Osteoblast (primary cell): ENCODE data around the gene RPL10A. TPM values are rescaled to one million over a fixed set of nuclear protein-coding genes. Genes with fewer than 3 reads are reported as not detected.

Experiments used
- DNase-seq: peaks from one replicate; pipeline ENCODE4 v3.0.0; 2011; ENCODE audit warnings: low spot score, mixed read lengths; ENCODE audit not compliant: insufficient read length; ENCODE audit errors: missing footprints
- H2AFZ ChIP-seq: 2 replicates; pipeline ENCODE4 v1.6.0; 2011; ENCODE audit warnings: mild to moderate bottlenecking, low read length
- H3K27ac ChIP-seq: 2 replicates; pipeline ENCODE4 v1.5.1; 2011; ENCODE audit warnings: mild to moderate bottlenecking, low read depth, low read length, moderate library complexity
- H3K27me3 ChIP-seq: 2 replicates; pipeline ENCODE4 v1.6.0; 2012; ENCODE audit warnings: mild to moderate bottlenecking, control low read depth, inconsistent platforms, low read length, moderate library complexity; ENCODE audit not compliant: insufficient read depth
- H3K36me3 ChIP-seq: 2 replicates; pipeline ENCODE4 v1.5.1; 2011; ENCODE audit warnings: mild to moderate bottlenecking, low read length, control low read depth, moderate library complexity; ENCODE audit not compliant: insufficient read depth
- H3K4me1 ChIP-seq: 2 replicates; pipeline ENCODE4 v1.5.1; 2011; ENCODE audit warnings: mild to moderate bottlenecking, low read length, control low read depth, moderate library complexity; ENCODE audit not compliant: insufficient read depth
- H3K4me2 ChIP-seq: 2 replicates; pipeline ENCODE4 v1.6.0; 2011; ENCODE audit warnings: mild to moderate bottlenecking, low read length; ENCODE audit not compliant: insufficient read depth
- H3K4me3 ChIP-seq: fragments of 200-600 bp; sonication (generic); 3 replicates; pipeline ENCODE4 v1.5.1; 2012; ENCODE audit warnings: mild to moderate bottlenecking, low read length, inconsistent platforms; ENCODE audit not compliant: insufficient read depth
- H3K79me2 ChIP-seq: 2 replicates; pipeline ENCODE4 v1.6.0; 2012; ENCODE audit warnings: mild to moderate bottlenecking, low read length, control low read depth, inconsistent platforms; ENCODE audit not compliant: insufficient read depth
- H3K9me3 ChIP-seq: 2 replicates; pipeline ENCODE4 v1.5.1; 2011; ENCODE audit warnings: low read depth, low read length, control low read depth
- H4K20me1 ChIP-seq: 2 replicates; pipeline ENCODE4 v1.6.0; 2012; ENCODE audit warnings: mild to moderate bottlenecking, low read length, control low read depth; ENCODE audit not compliant: insufficient read depth
- CTCF ChIP-seq: IDR thresholded peaks from 2 replicates; pipeline ENCODE4 v1.5.1; 2011; ENCODE audit warnings: mild to moderate bottlenecking, low read depth, low read length, moderate library complexity; ENCODE audit errors: extremely low read depth
- total RNA-seq: library from RNA; depleted of rRNA; stranded (reverse); fragments of >200 nt; gene quantifications from 2 replicates; pipeline ENCODE4 v1.2.3, GENCODE V29; 2012

Gene RPL10A
- total RNA-seq, 1 donor: 1,373 TPM

- Histone ChIP-seq H4K20me1 (peaks cover 5% of the 10 kb centered on the region), H3K27ac (no peak overlapping the region), H3K4me1 (peaks cover 9% of the 10 kb centered on the region), H3K4me2 (no peak overlapping the region), H3K27me3 (peaks cover 13% of the 10 kb centered on the region), H2AFZ (peak overlapping the region; percentile 29), H3K4me3 (no peak overlapping the region), H3K9me3 (no peaks in the 10 kb centered on the region), H3K79me2 (peaks cover 5% of the 10 kb centered on the region), H3K36me3 (no peaks in the 10 kb centered on the region)
- peak; percentile 91 for DNase-seq
- TF ChIP-seq CTCF: no peak
Observed at GRCh38 chr6:35500782-35501181, 32.6 kb downstream of the RPL10A start.

GRCh38 chr6:35501784-35502183 lies 33.6 kb downstream of the RPL10A start:
- Histone ChIP-seq H3K4me3 (no peak overlapping the region), H3K4me1 (peaks cover 6% of the 10 kb centered on the region), H3K27me3 (peaks cover 21% of the 10 kb centered on the region), H3K9me3 (no peaks in the 10 kb centered on the region), H3K4me2 (no peak overlapping the region), H4K20me1 (peaks cover 3% of the 10 kb centered on the region), H3K27ac (no peak overlapping the region), H3K79me2 (no peaks in the 10 kb centered on the region), H2AFZ (no peak overlapping the region), H3K36me3 (no peaks in the 10 kb centered on the region)
- DNase-seq: peak; percentile 36
- no peak for TF ChIP-seq CTCF

- Histone ChIP-seq H3K4me3 (no peak overlapping the region), H3K36me3 (no peaks in the 10 kb centered on the region), H3K27ac (no peak overlapping the region), H4K20me1 (peaks cover 3% of the 10 kb centered on the region), H3K9me3 (no peaks in the 10 kb centered on the region), H3K79me2 (no peaks in the 10 kb centered on the region), H2AFZ (no peak overlapping the region), H3K27me3 (peaks cover 27% of the 10 kb centered on the region), H3K4me2 (no peak overlapping the region), H3K4me1 (peaks cover 6% of the 10 kb centered on the region)
- TF ChIP-seq CTCF: no peak
- DNase-seq: peak; percentile 37
Observed at GRCh38 chr6:35503534-35503933, 35.3 kb downstream of the RPL10A start.

- Histone ChIP-seq H4K20me1 (peaks cover 3% of the 10 kb centered on the region), H3K9me3 (no peaks in the 10 kb centered on the region), H3K79me2 (no peaks in the 10 kb centered on the region), H3K27ac (no peak overlapping the region), H3K4me3 (no peak overlapping the region), H3K4me2 (no peak overlapping the region), H3K36me3 (no peaks in the 10 kb centered on the region), H2AFZ (no peak overlapping the region), H3K27me3 (peaks cover 39% of the 10 kb centered on the region), H3K4me1 (peaks cover 4% of the 10 kb centered on the region)
- peak; percentile 66 for DNase-seq
- TF ChIP-seq CTCF: no peak
Observed at GRCh38 chr6:35505999-35506412, 37.8 kb downstream of the RPL10A start.
